CD8-positive, alpha-beta memory T cell (primary cell): ENCODE measurements around the gene TBX4. TPM values are rescaled to one million over a fixed set of nuclear protein-coding genes. Genes with fewer than 3 reads are reported as not detected.

Experiments
- CTCF ChIA-PET: fragments of 350-600 bp; sonication (Branson Sonifier 250); formaldehyde crosslinking; loops from one replicate; lab custom pipeline; 2021; ENCODE audit warnings: antibody characterized with exemption; lab: Charles Lee
- POLR2A ChIA-PET: fragments of 350-600 bp; sonication (Branson Sonifier 250); formaldehyde crosslinking; loops from one replicate; lab custom pipeline; 2021; ENCODE audit warnings: antibody characterized with exemption; lab: Charles Lee
- DNase-seq, 5 donors: peaks; one replicate each; pipeline versions ENCODE4 v3.0.0 to v3.0.0-alpha.2; 2020 to 2022; ENCODE audit warnings: mixed read lengths in 1 of 5
- H3K27ac ChIP-seq: one replicate; pipeline ENCODE4 v1.7.0; 2013; ENCODE audit warnings: low read depth, mild to moderate bottlenecking, low read length, moderate library complexity
- H3K27me3 ChIP-seq: 2 replicates; pipeline ENCODE4 v1.7.0; 2013; ENCODE audit warnings: low read length, mild to moderate bottlenecking; ENCODE audit not compliant: insufficient read depth, poor library complexity, severe bottlenecking
- H3K36me3 ChIP-seq: 2 replicates; pipeline ENCODE4 v1.7.0; 2013; ENCODE audit warnings: mild to moderate bottlenecking, low read length, moderate library complexity; ENCODE audit not compliant: insufficient read depth
- H3K4me1 ChIP-seq: 2 replicates; pipeline ENCODE4 v1.7.0; 2013; ENCODE audit warnings: mild to moderate bottlenecking, low read length, moderate library complexity; ENCODE audit not compliant: insufficient read depth
- H3K4me3 ChIP-seq: 2 replicates; pipeline ENCODE4 v1.7.0; 2013; ENCODE audit warnings: mild to moderate bottlenecking, low read length
- H3K9me3 ChIP-seq: 2 replicates; pipeline ENCODE4 v1.7.0; 2013; ENCODE audit warnings: mild to moderate bottlenecking, low read length
- H3K27ac Mint-ChIP-seq, 8 donors: one replicate each; pipeline ENCODE4 v1.8.0; 2020 to 2021; ENCODE audit warnings: mixed read lengths in 8 of 8, mild to moderate bottlenecking in 6 of 8, inconsistent platforms in 3 of 8, moderate library complexity in 3 of 8
- H3K27me3 Mint-ChIP-seq, 2 donors: one replicate each; pipeline ENCODE4 v1.8.0; 2020 to 2021; ENCODE audit warnings: mixed read lengths in 2 of 2, mild to moderate bottlenecking in 1 of 2, moderate library complexity in 1 of 2
- H3K36me3 Mint-ChIP-seq, 3 donors: one replicate each; pipeline ENCODE4 v1.8.0; 2020 to 2021; ENCODE audit warnings: mixed read lengths in 3 of 3, inconsistent platforms in 1 of 3, mild to moderate bottlenecking in 1 of 3
- H3K4me1 Mint-ChIP-seq, 3 donors: one replicate each; pipeline ENCODE4 v1.8.0; 2020 to 2021; ENCODE audit warnings: mixed read lengths in 3 of 3, inconsistent platforms in 1 of 3, mild to moderate bottlenecking in 1 of 3
- H3K4me3 Mint-ChIP-seq, 7 donors: one replicate each; pipeline ENCODE4 v1.8.0; 2020 to 2021; ENCODE audit warnings: mixed read lengths in 7 of 7, mild to moderate bottlenecking in 6 of 7, moderate library complexity in 4 of 7, inconsistent platforms in 2 of 7
- H3K9me3 Mint-ChIP-seq, 5 donors: one replicate each; pipeline ENCODE4 v1.8.0; 2020 to 2022; ENCODE audit warnings: mixed read lengths in 5 of 5, mild to moderate bottlenecking in 3 of 5, moderate library complexity in 2 of 5, inconsistent platforms in 1 of 5
- polyA plus RNA-seq: library from polyadenylated mRNA; unstranded; fragments of 300-500 nt; fragmentation: Illumina TruSeq; gene quantifications from one replicate; pipeline ENCODE4 v1.2.3, GENCODE V29; 2021
- total RNA-seq, 2 experiments: library from RNA; stranded (reverse); gene quantifications; one replicate each; pipeline ENCODE4 v1.2.3, GENCODE V29; 2021

The TBX4 gene
- total and polyA plus RNA-seq, 3 experiments from 2014 or later, result not detected

GRCh38 chr17:61421460-61421859, 30.8 kb upstream of the TBX4 start:
- ChIA-PET CTCF (interaction anchor here (1.8 kb wide), 1 partner anchor 9 kb away, joined by 9 read pairs; no protein-coding TSS in a partner anchor), POLR2A (no interaction called here)
- peaks cover 0 to 4% (median 0%) of the 10 kb centered on the region in 3 donors for H3K4me1 Mint-ChIP-seq
- no peak overlapping the region for H3K27ac Mint-ChIP-seq
- H3K4me3 Mint-ChIP-seq, result no peak overlapping the region
- no peak for DNase-seq
- Histone ChIP-seq H3K27me3 (no peaks in the 10 kb centered on the region), H3K4me3 (no peak overlapping the region), H3K9me3 (no peaks in the 10 kb centered on the region), H3K27ac (no peak overlapping the region), H3K4me1 (no peaks in the 10 kb centered on the region), H3K36me3 (no peaks in the 10 kb centered on the region)
- peaks cover 0 to 1% (median 0%) of the 10 kb centered on the region in 5 donors for H3K9me3 Mint-ChIP-seq
- no peaks in the 10 kb centered on the region for H3K36me3 Mint-ChIP-seq
- H3K27me3 Mint-ChIP-seq, result peaks cover 24 to 71% of the 10 kb centered on the region in 2 donors

GRCh38 chr17:61422116-61422799, 30.0 kb upstream of the TBX4 start:
- H3K27ac Mint-ChIP-seq, result no peak overlapping the region
- Histone ChIP-seq H3K27ac (no peak overlapping the region), H3K4me3 (no peak overlapping the region), H3K9me3 (no peaks in the 10 kb centered on the region), H3K36me3 (no peaks in the 10 kb centered on the region), H3K27me3 (no peaks in the 10 kb centered on the region), H3K4me1 (no peaks in the 10 kb centered on the region)
- no peak overlapping the region for H3K4me3 Mint-ChIP-seq
- no peaks in the 10 kb centered on the region for H3K4me1 Mint-ChIP-seq
- no peak for DNase-seq
- POLR2A ChIA-PET, result no interaction called here
- H3K36me3 Mint-ChIP-seq, result no peaks in the 10 kb centered on the region
- H3K9me3 Mint-ChIP-seq, result peaks cover 0 to 1% (median 0%) of the 10 kb centered on the region in 5 donors
- H3K27me3 Mint-ChIP-seq, result peaks cover 27 to 72% of the 10 kb centered on the region in 2 donors
- CTCF ChIA-PET, result no interaction called here

- Mint-ChIP-seq H3K27me3 (peaks cover 30 to 74% of the 10 kb centered on the region in 2 donors), H3K9me3 (peaks cover 0 to 1% (median 0%) of the 10 kb centered on the region in 5 donors), H3K4me3 (no peak overlapping the region), H3K36me3 (no peaks in the 10 kb centered on the region), H3K27ac (no peak overlapping the region), H3K4me1 (no peaks in the 10 kb centered on the region)
- Histone ChIP-seq H3K27me3 (no peaks in the 10 kb centered on the region), H3K27ac (no peak overlapping the region), H3K9me3 (no peaks in the 10 kb centered on the region), H3K4me3 (no peak overlapping the region), H3K4me1 (no peaks in the 10 kb centered on the region), H3K36me3 (no peaks in the 10 kb centered on the region)
- POLR2A ChIA-PET, result no interaction called here
- CTCF ChIA-PET, result no interaction called here
- no peak for DNase-seq
Measured at GRCh38 chr17:61422869-61423268, 29.4 kb upstream of the TBX4 start.

GRCh38 chr17:61423967-61424649, 28.1 kb upstream of the TBX4 start:
- H3K27ac Mint-ChIP-seq, result no peak overlapping the region
- no peak for DNase-seq
- Histone ChIP-seq H3K9me3 (no peaks in the 10 kb centered on the region), H3K4me3 (no peak overlapping the region), H3K27ac (no peak overlapping the region), H3K27me3 (no peaks in the 10 kb centered on the region), H3K4me1 (no peaks in the 10 kb centered on the region), H3K36me3 (no peaks in the 10 kb centered on the region)
- no peaks in the 10 kb centered on the region for H3K36me3 Mint-ChIP-seq
- ChIA-PET POLR2A (no interaction called here), CTCF (interaction anchor here (0.7 kb wide), 1 partner anchor 12 kb away, joined by 3 read pairs; no protein-coding TSS in a partner anchor)
- no peaks in the 10 kb centered on the region for H3K4me1 Mint-ChIP-seq
- H3K4me3 Mint-ChIP-seq, result no peak overlapping the region
- peaks cover 27 to 71% of the 10 kb centered on the region in 2 donors for H3K27me3 Mint-ChIP-seq
- no peaks in the 10 kb centered on the region for H3K9me3 Mint-ChIP-seq

- no peak overlapping the region for H3K4me3 Mint-ChIP-seq
- H3K27ac ChIP-seq, result no peak overlapping the region
- peaks cover 25 to 54% of the 10 kb centered on the region in 2 donors for H3K27me3 Mint-ChIP-seq
- no peaks in the 10 kb centered on the region for H3K9me3 ChIP-seq
- no peaks in the 10 kb centered on the region for H3K4me1 Mint-ChIP-seq
- H3K9me3 Mint-ChIP-seq, result no peaks in the 10 kb centered on the region
- ChIA-PET CTCF (interaction anchor here (0.9 kb wide), 1 partner anchor 9 kb away, joined by 3 read pairs; no protein-coding TSS in a partner anchor), POLR2A (no interaction called here)
- no peak overlapping the region for H3K27ac Mint-ChIP-seq
- no peak for DNase-seq
- no peaks in the 10 kb centered on the region for H3K36me3 Mint-ChIP-seq
- no peak overlapping the region for H3K4me3 ChIP-seq
- H3K36me3 ChIP-seq, result no peaks in the 10 kb centered on the region
- no peaks in the 10 kb centered on the region for H3K27me3 ChIP-seq
- no peaks in the 10 kb centered on the region for H3K4me1 ChIP-seq
Measured at GRCh38 chr17:61425682-61426481, 26.3 kb upstream of the TBX4 start.

GRCh38 chr17:61426482-61427304, 25.5 kb upstream of the TBX4 start:
- Mint-ChIP-seq H3K4me3 (no peak overlapping the region), H3K36me3 (no peaks in the 10 kb centered on the region), H3K27ac (no peak overlapping the region), H3K27me3 (peaks cover 25 to 52% of the 10 kb centered on the region in 2 donors), H3K9me3 (no peaks in the 10 kb centered on the region), H3K4me1 (no peaks in the 10 kb centered on the region)
- DNase-seq, result no peak
- Histone ChIP-seq H3K27me3 (no peaks in the 10 kb centered on the region), H3K27ac (no peak overlapping the region), H3K36me3 (no peaks in the 10 kb centered on the region), H3K4me1 (no peaks in the 10 kb centered on the region), H3K4me3 (no peak overlapping the region), H3K9me3 (no peaks in the 10 kb centered on the region)
- CTCF ChIA-PET, result no interaction called here
- POLR2A ChIA-PET, result no interaction called here

GRCh38 chr17:61427567-61427966, 24.7 kb upstream of the TBX4 start:
- no peak overlapping the region for H3K27ac ChIP-seq
- H3K4me1 ChIP-seq, result no peaks in the 10 kb centered on the region
- no peak overlapping the region for H3K4me3 Mint-ChIP-seq
- peaks cover 17 to 48% of the 10 kb centered on the region in 2 donors for H3K27me3 Mint-ChIP-seq
- H3K27ac Mint-ChIP-seq, result no peak overlapping the region
- H3K27me3 ChIP-seq, result no peaks in the 10 kb centered on the region
- no peaks in the 10 kb centered on the region for H3K9me3 ChIP-seq
- H3K4me3 ChIP-seq, result no peak overlapping the region
- ChIA-PET POLR2A (no interaction called here), CTCF (interaction anchor here (0.5 to 1.0 kb wide), 2 partner anchors 15 to 141 kb away, joined by 3 to 4 read pairs; no protein-coding TSS in a partner anchor)
- H3K36me3 ChIP-seq, result no peaks in the 10 kb centered on the region
- no peaks in the 10 kb centered on the region for H3K9me3 Mint-ChIP-seq
- no peaks in the 10 kb centered on the region for H3K4me1 Mint-ChIP-seq
- no peak for DNase-seq
- H3K36me3 Mint-ChIP-seq, result no peaks in the 10 kb centered on the region
